Neural cell (in vitro differentiated cells): Measurements from ENCODE around the gene COX10. TPM values are rescaled to one million over a fixed set of nuclear protein-coding genes. Genes with fewer than 3 reads are reported as not detected.

Experiments used
- H2AFZ ChIP-seq: fragments of 200-600, 300-800 bp; sonication (generic), shearing (Covaris generic); 2 replicates; pipeline ENCODE4 v1.6.0; 2014; ENCODE audit warnings: low read depth, mild to moderate bottlenecking, antibody characterized with exemption, low read length, moderate library complexity
- H3F3A ChIP-seq: fragments of 200-600 bp; shearing (Covaris generic); 2 replicates; pipeline ENCODE4 v1.6.1; 2016; ENCODE audit warnings: mild to moderate bottlenecking, moderate library complexity, mixed read lengths, antibody characterized with exemption, low read length; ENCODE audit not compliant: insufficient read depth, poor library complexity, severe bottlenecking
- H3K27ac ChIP-seq: fragments of 200-600, 300-800 bp; sonication (generic), shearing (Covaris generic); 2 replicates; pipeline ENCODE4 v1.5.1; 2014; ENCODE audit warnings: mild to moderate bottlenecking, low read length, moderate library complexity
- H3K27me3 ChIP-seq: fragments of 300-800, 200-600 bp; sonication (generic), shearing (Covaris generic); 2 replicates; pipeline ENCODE4 v1.6.0; 2014; ENCODE audit warnings: mild to moderate bottlenecking, low read depth, low read length, moderate library complexity; ENCODE audit not compliant: insufficient read depth
- H3K36me3 ChIP-seq: fragments of 300-800, 200-600 bp; sonication (generic), shearing (Covaris generic); 2 replicates; pipeline ENCODE4 v1.5.1; 2014; ENCODE audit warnings: mild to moderate bottlenecking, antibody characterized with exemption, low read length, moderate library complexity; ENCODE audit not compliant: insufficient read depth
- H3K4me2 ChIP-seq: fragments of 300-800, 200-600 bp; sonication (generic), shearing (Covaris generic); 2 replicates; pipeline ENCODE4 v1.6.0; 2014; ENCODE audit warnings: mild to moderate bottlenecking, low read length
- H3K4me3 ChIP-seq: fragments of 300-800, 200-600 bp; sonication (generic), shearing (Covaris generic); 2 replicates; pipeline ENCODE4 v1.5.1; 2014; ENCODE audit warnings: mild to moderate bottlenecking, low read length, moderate library complexity
- H3K79me2 ChIP-seq: fragments of 200-600 bp; shearing (Covaris generic); replicated peaks from 2 replicates; pipeline ENCODE4 v1.6.0; 2014; ENCODE audit warnings: mild to moderate bottlenecking, low read length, moderate library complexity; ENCODE audit not compliant: insufficient read depth
- H3K9ac ChIP-seq: fragments of 300-800, 200-600 bp; sonication (generic), shearing (Covaris generic); 2 replicates; pipeline ENCODE4 v1.6.1; 2016; ENCODE audit warnings: mild to moderate bottlenecking, low read length, mixed read lengths
- H3K9me2 ChIP-seq: fragments of 200-600 bp; shearing (Covaris generic); 2 replicates; pipeline ENCODE4 v1.6.1; 2016; ENCODE audit warnings: mild to moderate bottlenecking, low read length, mixed read lengths; ENCODE audit not compliant: insufficient read depth
- H3K9me3 ChIP-seq: fragments of 200-600, 300-800 bp; sonication (generic), shearing (Covaris generic); 2 replicates; pipeline ENCODE4 v1.6.1; 2016; ENCODE audit warnings: mild to moderate bottlenecking, mixed run types, low read length, moderate library complexity, mixed read lengths
- H4K20me1 ChIP-seq: fragments of 200-600 bp; shearing (Covaris generic); 2 replicates; pipeline ENCODE4 v1.6.1; 2016; ENCODE audit warnings: mild to moderate bottlenecking, mixed run types; ENCODE audit not compliant: insufficient read depth
- CTCF ChIP-seq: fragments of 450-650 bp; IDR thresholded peaks from 2 replicates; pipeline ENCODE4 v1.5.1; 2014; ENCODE audit warnings: antibody characterized with exemption, mild to moderate bottlenecking, moderate library complexity; ENCODE audit not compliant: poor library complexity, severe bottlenecking
- EP300 ChIP-seq: fragments of 450-650 bp; conservative IDR thresholded peaks from 2 replicates; pipeline ENCODE4 v1.6.1; 2014; ENCODE audit warnings: antibody characterized with exemption, mild to moderate bottlenecking, moderate library complexity; ENCODE audit not compliant: poor library complexity, severe bottlenecking
- EZH2 ChIP-seq: fragments of 200-600, 300-800 bp; shearing (Covaris generic), sonication (generic); IDR thresholded peaks from 2 replicates; pipeline ENCODE4 v1.6.1; 2014; ENCODE audit warnings: antibody characterized with exemption, low read length, borderline replicate concordance, mild to moderate bottlenecking; ENCODE audit not compliant: insufficient read depth, poor library complexity, severe bottlenecking
- MXI1 ChIP-seq: fragments of 450-650 bp; conservative IDR thresholded peaks from 2 replicates; pipeline ENCODE4 v1.6.1; 2014; ENCODE audit warnings: antibody characterized with exemption, mild to moderate bottlenecking; ENCODE audit not compliant: poor library complexity, severe bottlenecking
- POLR2AphosphoS5 ChIP-seq: IDR thresholded peaks from 2 replicates; pipeline ENCODE4 v1.6.1; 2012
- RAD21 ChIP-seq: fragments of 450-650 bp; conservative IDR thresholded peaks from 2 replicates; pipeline ENCODE4 v1.6.1; 2014; ENCODE audit warnings: antibody characterized with exemption, mild to moderate bottlenecking, moderate library complexity
- REST ChIP-seq: IDR thresholded peaks from 2 replicates; pipeline ENCODE4 v1.6.1; 2012; ENCODE audit warnings: borderline replicate concordance
- SMC3 ChIP-seq: fragments of 450-650 bp; conservative IDR thresholded peaks from 2 replicates; pipeline ENCODE4 v1.6.1; 2014; ENCODE audit warnings: antibody characterized with exemption, mild to moderate bottlenecking, moderate library complexity; ENCODE audit not compliant: poor library complexity
- TAF1 ChIP-seq: IDR thresholded peaks from 2 replicates; pipeline ENCODE4 v1.6.1; 2012; ENCODE audit warnings: low read depth
- polyA plus RNA-seq: library from polyadenylated mRNA; depleted of rRNA; stranded (reverse); fragments of >200 nt; gene quantifications from 2 replicates; pipeline ENCODE4 v1.2.3, GENCODE V29; 2014

The COX10 gene
- polyA plus RNA-seq, 1 donor from 2014 or later, result 7.2 TPM

GRCh38 chr17:14157822-14158221 is 88.5 kb downstream of the COX10 start:
- H3K27ac ChIP-seq, result no peak overlapping the region
- no peaks in the 10 kb centered on the region for H3K9me2 ChIP-seq
- H2AFZ ChIP-seq, result no peak overlapping the region
- H3K9ac ChIP-seq, result no peak overlapping the region
- H3K79me2 ChIP-seq, result no peaks in the 10 kb centered on the region
- no peaks in the 10 kb centered on the region for H3K36me3 ChIP-seq
- H3K4me3 ChIP-seq, result no peak overlapping the region
- TF ChIP-seq POLR2AphosphoS5, result no peak
- TF ChIP-seq EP300, result no peak
- no peak for TF ChIP-seq CTCF
- no peaks in the 10 kb centered on the region for H3K27me3 ChIP-seq
- no peak overlapping the region for H3K4me2 ChIP-seq
- no peaks in the 10 kb centered on the region for H3F3A ChIP-seq
- no peaks in the 10 kb centered on the region for H3K9me3 ChIP-seq
- no peaks in the 10 kb centered on the region for H4K20me1 ChIP-seq

- H3K9me2 ChIP-seq, result no peaks in the 10 kb centered on the region
These were observed 89.4 kb downstream of the COX10 start for GRCh38 chr17:14158707-14159106.

GRCh38 chr17:14161419-14161818 is 92.1 kb downstream of the COX10 start:
- Histone ChIP-seq H3K4me2 (no peak overlapping the region), H3K9ac (no peak overlapping the region), H4K20me1 (no peaks in the 10 kb centered on the region), H3K9me2 (no peaks in the 10 kb centered on the region), H3K79me2 (no peaks in the 10 kb centered on the region), H2AFZ (no peak overlapping the region), H3F3A (no peaks in the 10 kb centered on the region), H3K27ac (no peak overlapping the region), H3K4me3 (no peak overlapping the region), H3K9me3 (no peaks in the 10 kb centered on the region), H3K27me3 (no peaks in the 10 kb centered on the region), H3K36me3 (no peaks in the 10 kb centered on the region)
- TF ChIP-seq TAF1 (no peak), REST (no peak), POLR2AphosphoS5 (no peak), CTCF (no peak), EZH2 (no peak), RAD21 (no peak), EP300 (no peak), SMC3 (no peak)

More at GRCh38 chr17:14158707-14159106, 89.4 kb downstream of the COX10 start:
- no peak for TF ChIP-seq RAD21
- TF ChIP-seq EP300, result no peak
- no peak for TF ChIP-seq EZH2
- no peak for TF ChIP-seq CTCF
- no peak for TF ChIP-seq MXI1
- TF ChIP-seq TAF1, result no peak
- no peak for TF ChIP-seq POLR2AphosphoS5
- Histone ChIP-seq H2AFZ (no peak overlapping the region), H3K9ac (no peak overlapping the region), H3F3A (no peaks in the 10 kb centered on the region), H3K79me2 (no peaks in the 10 kb centered on the region), H3K4me3 (no peak overlapping the region), H3K27me3 (no peaks in the 10 kb centered on the region), H3K4me2 (no peak overlapping the region), H3K9me3 (no peaks in the 10 kb centered on the region), H3K27ac (no peak overlapping the region), H3K36me3 (no peaks in the 10 kb centered on the region), H4K20me1 (no peaks in the 10 kb centered on the region)
